NCI-H510A treated with DMSO at 0.1 percent for 48 hours (cell line): Measurements from ENCODE around the gene FAM3B.

ENCODE experiments used
- DNase-seq: peaks from one replicate; lab custom pipeline; 2025; lab: John Stamatoyannopoulos, UW

FAM3B gene

GRCh38 chr21:41369105-41369919 is 52.7 kb downstream of the FAM3B start:
- no peak for DNase-seq

- peak; percentile 23 for DNase-seq
These were observed 53.6 kb downstream of the FAM3B start for GRCh38 chr21:41369920-41370839.

GRCh38 chr21:41370840-41371684 is 54.5 kb downstream of the FAM3B start:
- DNase-seq = no peak

GRCh38 chr21:41371685-41372030 is 55.1 kb downstream of the FAM3B start:
- no peak for DNase-seq

GRCh38 chr21:41373253-41373652 is 56.7 kb downstream of the FAM3B start:
- no peak for DNase-seq

DNA sequence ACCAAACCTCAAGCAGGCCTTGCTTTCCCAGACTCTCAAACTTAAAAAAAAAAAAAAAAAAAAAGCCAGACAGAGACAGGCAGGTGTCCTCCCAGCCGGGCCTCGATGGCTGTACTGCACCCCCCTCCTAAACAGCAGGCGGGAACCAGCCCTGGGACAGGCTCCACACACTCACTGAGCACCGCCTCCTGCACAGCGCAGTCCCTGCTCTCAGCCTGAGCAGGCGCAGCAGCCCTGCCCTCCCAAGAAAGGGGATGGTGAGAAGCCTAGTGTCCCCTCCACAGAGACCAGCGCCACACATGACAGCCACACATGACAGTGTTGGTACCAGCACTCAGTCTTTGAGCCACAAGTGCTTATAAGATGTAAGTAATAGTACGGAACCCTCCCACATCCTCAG is 57.2 kb downstream of the FAM3B start:
- DNase-seq = no peak

DNA sequence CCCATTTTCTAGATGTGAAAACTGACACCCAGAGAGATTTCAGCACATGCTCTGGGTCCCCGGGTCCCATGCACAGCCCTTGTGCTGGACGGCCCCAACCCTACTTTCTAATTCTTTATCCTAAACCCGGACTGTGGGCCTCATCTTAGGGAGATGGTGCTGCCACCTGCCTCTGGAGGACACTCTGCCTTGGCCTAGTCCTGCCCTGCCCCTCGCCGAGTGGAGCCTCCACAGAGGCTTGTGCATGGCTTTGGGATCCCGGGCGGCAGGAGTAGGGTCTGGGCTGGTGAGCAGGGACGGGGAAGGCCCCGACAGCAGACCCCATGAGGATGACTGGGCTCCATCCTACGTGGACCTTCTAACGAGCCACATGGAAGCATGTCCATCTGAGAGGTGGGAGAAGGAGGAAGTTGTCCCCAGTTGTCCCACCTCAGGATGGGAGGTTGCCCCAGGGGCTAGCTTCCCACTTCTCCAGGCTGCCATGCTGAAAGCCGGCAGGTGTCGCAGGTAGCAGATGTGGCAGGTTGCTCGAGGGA is 57.6 kb downstream of the FAM3B start:
- DNase-seq = no peak

DNA sequence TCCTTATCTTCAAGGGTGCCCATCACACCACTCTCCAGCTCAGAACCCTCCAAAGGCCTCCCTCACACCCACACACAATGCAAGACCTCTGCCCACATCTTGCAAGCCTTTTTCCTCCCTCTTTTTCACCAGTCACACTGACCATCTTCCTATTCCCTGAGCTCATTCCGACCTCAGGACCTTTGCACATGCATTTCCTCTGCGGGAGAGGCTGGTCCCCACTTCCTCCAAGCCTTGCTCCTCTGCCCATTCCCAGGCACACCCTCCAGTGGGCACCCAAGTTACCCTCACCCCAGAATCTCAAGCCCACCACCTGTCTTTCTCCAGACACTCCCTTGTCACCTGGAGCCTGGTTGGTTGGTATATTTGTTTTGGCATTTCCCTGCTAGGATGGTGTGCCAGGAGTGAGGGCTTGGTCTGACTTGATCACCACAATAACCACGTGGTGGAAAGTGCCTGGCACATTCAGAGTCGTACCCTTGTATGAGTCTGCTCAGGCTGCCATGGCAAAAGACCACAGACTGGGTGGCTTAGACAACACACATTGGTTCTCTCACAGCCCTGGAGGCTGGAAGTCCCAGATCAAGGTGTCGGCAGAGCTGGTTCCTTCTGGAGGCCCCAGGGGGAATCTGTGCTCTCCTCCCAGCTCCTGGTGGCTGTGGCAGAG is 58.4 kb downstream of the FAM3B start:
- DNase-seq = no peak

- no peak for DNase-seq
These were observed 59.3 kb downstream of the FAM3B start for GRCh38 chr21:41375875-41376274.

- DNase-seq = no peak
These were observed 61.1 kb downstream of the FAM3B start for GRCh38 chr21:41377715-41378114.

- DNase-seq = no peak
These were observed 62.2 kb downstream of the FAM3B start for GRCh38 chr21:41378849-41379248.

DNA sequence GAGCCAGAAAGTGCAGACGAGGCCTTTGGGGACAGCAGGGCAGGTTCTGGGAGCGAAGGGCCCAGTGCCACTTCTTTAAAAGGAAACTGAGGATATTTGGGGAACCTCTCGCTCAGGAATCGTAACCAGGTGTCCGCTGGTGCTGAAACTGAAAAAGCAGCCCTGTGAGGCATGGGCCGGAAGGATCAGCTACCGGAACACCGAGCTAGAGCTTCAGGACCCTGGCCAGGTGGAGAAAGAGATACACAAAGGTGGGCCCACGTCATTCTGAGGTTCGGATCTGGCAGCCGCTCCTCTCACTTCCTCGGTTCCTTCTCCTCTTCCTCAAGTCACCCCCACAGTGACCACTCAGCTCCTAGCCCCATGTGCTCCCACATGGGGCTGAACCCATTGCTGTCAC is 63.3 kb downstream of the FAM3B start:
- no peak for DNase-seq

DNA sequence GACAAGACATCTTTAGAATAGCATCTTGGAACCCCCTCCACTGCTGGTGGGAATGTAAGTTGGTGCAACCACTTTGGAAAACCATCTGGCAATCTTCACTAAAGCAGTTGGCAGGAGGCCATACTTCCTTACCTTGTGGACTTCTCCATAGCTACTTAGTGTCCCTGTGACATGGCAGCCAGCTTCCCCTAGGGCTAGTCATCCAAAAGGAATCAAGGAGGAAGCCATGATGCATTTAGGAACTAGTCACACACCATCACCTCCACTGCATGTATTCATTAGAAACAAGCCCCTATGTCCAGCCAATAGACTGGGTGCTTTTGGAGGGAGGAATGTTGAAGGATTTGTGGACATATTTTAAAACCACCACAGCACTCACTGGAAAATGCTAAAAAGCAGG is 65.1 kb downstream of the FAM3B start:
- DNase-seq = no peak

DNA sequence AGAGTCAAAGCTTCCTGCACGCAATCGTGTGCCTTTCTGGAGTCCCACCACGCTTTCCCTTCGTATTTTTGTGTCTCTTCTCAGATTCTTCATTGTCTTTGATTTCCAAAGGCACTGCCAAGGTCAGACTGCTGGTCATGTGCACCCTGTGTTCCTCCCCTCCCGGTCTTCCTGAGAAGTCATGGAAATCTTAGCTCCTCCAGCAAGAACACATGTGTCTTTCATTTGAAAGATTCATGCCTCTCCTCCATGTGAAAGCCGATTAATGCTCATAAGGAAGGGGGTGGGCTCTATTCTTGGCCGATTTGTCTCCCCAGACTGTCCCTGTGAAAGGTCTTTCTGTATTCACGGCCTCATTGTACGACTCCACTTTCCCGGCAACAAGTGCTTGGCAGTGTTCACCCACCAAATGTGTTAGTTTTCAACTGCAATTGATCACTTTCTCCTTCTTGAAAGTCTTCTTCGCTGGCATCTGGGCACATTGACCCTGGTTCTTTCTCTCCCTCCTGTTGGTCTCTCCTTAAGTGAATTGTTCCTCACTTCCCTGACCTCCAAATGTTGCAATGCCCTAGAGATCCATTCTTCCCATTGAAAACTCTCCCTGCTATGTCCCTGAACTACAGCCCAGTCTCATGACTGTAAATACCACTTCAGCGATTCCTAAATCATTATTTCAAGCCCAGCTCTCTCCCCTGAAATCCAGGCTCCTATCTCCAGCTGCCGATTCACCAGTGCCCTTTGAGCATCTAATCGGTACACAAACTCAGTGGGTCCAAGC is 70.6 kb downstream of the FAM3B start:
- no peak for DNase-seq

- no peak for DNase-seq
These were observed 71.2 kb downstream of the FAM3B start for GRCh38 chr21:41387824-41388223.

- DNase-seq = no peak
These were observed 71.7 kb downstream of the FAM3B start for GRCh38 chr21:41388259-41388658.

- DNase-seq = no peak
These were observed 73.5 kb downstream of the FAM3B start for GRCh38 chr21:41390043-41390639.

GRCh38 chr21:41393876-41394465 is 77.4 kb downstream of the FAM3B start:
- no peak for DNase-seq

- DNase-seq = no peak
These were observed 80.0 kb downstream of the FAM3B start for GRCh38 chr21:41396558-41397075.

- no peak for DNase-seq
These were observed 80.9 kb downstream of the FAM3B start for GRCh38 chr21:41397471-41397891.
